Measurements from ENCODE around the gene SORD.

DNA sequence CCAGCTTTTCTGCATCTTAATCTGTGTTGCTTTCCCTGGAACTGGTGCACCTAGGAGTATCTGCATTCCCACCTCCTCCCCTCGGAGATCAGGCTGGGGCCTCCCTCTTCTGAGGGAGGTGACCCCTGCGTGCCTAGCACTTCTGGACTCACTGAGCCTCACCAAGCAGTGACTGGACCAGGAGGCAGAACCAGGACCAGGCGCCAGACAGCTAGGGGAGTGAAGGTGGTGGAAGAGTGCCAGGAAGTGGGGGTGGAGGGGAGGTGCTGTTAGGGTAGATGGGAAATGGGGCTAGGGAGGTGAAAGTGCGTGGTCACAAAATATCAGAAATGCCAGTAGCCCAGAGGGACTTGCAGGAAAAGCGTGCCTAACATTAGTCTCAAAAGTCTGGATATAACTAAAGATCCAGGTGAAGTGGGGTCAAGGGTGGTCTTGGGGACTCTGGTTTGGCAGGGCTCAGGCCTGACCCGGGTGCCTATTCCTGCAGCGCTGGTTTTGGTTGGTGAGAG lies 92.4 kb downstream of the SORD start:
- TF ChIP-seq, protein P1, sequence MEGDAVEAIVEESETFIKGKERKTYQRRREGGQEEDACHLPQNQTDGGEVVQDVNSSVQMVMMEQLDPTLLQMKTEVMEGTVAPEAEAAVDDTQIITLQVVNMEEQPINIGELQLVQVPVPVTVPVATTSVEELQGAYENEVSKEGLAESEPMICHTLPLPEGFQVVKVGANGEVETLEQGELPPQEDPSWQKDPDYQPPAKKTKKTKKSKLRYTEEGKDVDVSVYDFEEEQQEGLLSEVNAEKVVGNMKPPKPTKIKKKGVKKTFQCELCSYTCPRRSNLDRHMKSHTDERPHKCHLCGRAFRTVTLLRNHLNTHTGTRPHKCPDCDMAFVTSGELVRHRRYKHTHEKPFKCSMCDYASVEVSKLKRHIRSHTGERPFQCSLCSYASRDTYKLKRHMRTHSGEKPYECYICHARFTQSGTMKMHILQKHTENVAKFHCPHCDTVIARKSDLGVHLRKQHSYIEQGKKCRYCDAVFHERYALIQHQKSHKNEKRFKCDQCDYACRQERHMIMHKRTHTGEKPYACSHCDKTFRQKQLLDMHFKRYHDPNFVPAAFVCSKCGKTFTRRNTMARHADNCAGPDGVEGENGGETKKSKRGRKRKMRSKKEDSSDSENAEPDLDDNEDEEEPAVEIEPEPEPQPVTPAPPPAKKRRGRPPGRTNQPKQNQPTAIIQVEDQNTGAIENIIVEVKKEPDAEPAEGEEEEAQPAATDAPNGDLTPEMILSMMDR (IDR thresholded peaks at IDR 0.05 in 2 of 3, conservative IDR thresholded peaks at IDR 0.05 in 1 of 3; ENCODE audit: control insufficient read depth in 2 of 3, extremely low read depth in 1 of 3, insufficient read depth in 1 of 3, low read depth in 3 of 3, low read length in 3 of 3): no peak
- TF ChIP-seq FOS (IDR thresholded peaks at IDR 0.05; ENCODE audit: borderline replicate concordance, extremely low read depth, insufficient read length) (no peak), POLR2A (IDR thresholded peaks at IDR 0.05; ENCODE audit: low read depth, low read length) (no peak), BMI1 (IDR thresholded peaks at IDR 0.05; ENCODE audit: borderline replicate concordance) (no peak), POLR2AphosphoS5 (IDR thresholded peaks at IDR 0.05; ENCODE audit: low read length) (no peak), ZNF24 (IDR thresholded peaks at IDR 0.05) (no peak), BACH1 (IDR thresholded peaks at IDR 0.05; ENCODE audit: borderline replicate concordance) (no peak), ESRRA (IDR thresholded peaks at IDR 0.05; ENCODE audit: low read length) (no peak)
- TF ChIP-seq, protein P2, sequence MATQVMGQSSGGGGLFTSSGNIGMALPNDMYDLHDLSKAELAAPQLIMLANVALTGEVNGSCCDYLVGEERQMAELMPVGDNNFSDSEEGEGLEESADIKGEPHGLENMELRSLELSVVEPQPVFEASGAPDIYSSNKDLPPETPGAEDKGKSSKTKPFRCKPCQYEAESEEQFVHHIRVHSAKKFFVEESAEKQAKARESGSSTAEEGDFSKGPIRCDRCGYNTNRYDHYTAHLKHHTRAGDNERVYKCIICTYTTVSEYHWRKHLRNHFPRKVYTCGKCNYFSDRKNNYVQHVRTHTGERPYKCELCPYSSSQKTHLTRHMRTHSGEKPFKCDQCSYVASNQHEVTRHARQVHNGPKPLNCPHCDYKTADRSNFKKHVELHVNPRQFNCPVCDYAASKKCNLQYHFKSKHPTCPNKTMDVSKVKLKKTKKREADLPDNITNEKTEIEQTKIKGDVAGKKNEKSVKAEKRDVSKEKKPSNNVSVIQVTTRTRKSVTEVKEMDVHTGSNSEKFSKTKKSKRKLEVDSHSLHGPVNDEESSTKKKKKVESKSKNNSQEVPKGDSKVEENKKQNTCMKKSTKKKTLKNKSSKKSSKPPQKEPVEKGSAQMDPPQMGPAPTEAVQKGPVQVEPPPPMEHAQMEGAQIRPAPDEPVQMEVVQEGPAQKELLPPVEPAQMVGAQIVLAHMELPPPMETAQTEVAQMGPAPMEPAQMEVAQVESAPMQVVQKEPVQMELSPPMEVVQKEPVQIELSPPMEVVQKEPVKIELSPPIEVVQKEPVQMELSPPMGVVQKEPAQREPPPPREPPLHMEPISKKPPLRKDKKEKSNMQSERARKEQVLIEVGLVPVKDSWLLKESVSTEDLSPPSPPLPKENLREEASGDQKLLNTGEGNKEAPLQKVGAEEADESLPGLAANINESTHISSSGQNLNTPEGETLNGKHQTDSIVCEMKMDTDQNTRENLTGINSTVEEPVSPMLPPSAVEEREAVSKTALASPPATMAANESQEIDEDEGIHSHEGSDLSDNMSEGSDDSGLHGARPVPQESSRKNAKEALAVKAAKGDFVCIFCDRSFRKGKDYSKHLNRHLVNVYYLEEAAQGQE (IDR thresholded peaks at IDR 0.05; ENCODE audit: low read depth, low read length): no peak
- TF ChIP-seq, protein P3, sequence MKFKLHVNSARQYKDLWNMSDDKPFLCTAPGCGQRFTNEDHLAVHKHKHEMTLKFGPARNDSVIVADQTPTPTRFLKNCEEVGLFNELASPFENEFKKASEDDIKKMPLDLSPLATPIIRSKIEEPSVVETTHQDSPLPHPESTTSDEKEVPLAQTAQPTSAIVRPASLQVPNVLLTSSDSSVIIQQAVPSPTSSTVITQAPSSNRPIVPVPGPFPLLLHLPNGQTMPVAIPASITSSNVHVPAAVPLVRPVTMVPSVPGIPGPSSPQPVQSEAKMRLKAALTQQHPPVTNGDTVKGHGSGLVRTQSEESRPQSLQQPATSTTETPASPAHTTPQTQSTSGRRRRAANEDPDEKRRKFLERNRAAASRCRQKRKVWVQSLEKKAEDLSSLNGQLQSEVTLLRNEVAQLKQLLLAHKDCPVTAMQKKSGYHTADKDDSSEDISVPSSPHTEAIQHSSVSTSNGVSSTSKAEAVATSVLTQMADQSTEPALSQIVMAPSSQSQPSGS (IDR thresholded peaks at IDR 0.05; ENCODE audit: low read length): no peak

All from GM12878 (cell line).